GM20431 (cell line): ENCODE measurements around the gene NPAT.

ENCODE experiments used
- in situ Hi-C: fragments of 300-500 bp; cut with MseI, MboI; formaldehyde crosslinking; loops from one replicate; pipeline ENCODE4 v1.15.0; 2020; ENCODE audit warnings: low sequenced_read_pairs; ENCODE audit not compliant: unreplicated experiment

NPAT gene

DNA sequence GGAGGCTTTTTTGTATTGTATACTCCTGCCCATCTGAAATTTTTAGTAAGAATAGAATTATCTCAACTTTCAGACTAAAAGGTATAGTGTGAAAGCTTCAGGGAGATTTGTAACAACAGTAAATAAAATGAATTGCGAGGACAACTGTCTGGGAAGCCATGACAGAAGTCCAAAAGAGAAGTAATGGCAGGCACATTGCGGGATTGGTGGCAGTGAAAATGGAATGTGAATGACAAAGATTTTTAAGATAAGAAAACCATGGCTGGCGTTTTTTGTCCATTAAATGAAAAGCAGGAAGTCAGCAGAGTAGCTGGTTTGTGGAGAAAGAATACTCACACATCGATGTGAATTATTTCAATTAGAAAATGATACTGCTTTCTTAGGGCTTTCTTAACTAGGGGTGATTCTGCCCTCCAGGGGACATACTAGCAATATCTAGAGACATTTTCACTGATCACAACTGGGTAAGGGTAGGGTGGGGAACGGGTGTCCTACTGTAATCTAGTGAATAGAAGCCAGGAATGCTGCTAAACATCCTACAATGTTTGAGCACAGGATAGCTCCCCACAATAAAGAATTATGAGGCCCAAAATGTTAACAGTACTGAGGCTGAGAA, 1.6 kb downstream of the NPAT start:
- in situ Hi-C loops = no loop called here

DNA sequence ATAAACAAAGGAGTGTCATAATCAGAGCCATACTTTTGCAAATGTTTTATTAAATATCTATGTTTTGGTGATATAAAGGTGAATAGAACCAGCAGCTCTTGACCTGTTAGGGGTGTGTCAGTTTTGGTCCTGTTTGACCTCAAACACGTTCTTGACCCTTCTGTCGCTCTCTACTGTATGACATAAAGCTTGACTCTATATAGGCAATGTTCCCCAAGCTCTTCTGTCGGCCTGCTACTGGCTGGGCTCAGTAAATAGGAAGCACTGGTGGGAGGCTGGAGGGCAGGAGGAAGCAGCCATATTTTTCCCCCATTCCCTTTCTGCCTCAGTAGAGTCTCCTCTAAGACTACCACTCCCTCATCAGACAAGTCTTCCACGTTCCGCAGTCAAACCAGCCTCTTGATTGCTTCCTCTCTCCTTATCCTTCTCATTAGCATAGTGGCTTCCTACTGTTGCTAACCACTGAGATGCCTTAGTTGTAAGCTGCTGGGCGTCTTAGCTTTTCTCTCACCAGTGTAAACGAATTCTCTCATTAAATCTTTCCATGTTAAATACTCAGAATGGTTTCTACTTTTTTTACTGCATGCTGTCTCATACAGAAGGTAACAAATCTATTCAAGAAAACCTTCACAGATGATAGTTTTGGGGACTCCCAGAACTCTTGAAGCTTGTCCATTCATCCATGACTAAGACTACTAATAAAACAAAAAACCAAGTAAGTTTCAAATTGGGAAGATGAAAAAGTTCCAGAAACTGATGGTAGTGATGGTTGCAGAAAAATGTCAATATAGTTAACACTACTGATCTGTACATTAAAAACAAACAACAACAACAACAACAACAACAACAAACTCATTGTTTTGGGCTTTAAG, 3.3 kb downstream of the NPAT start:
- in situ Hi-C loops = no loop called here

DNA sequence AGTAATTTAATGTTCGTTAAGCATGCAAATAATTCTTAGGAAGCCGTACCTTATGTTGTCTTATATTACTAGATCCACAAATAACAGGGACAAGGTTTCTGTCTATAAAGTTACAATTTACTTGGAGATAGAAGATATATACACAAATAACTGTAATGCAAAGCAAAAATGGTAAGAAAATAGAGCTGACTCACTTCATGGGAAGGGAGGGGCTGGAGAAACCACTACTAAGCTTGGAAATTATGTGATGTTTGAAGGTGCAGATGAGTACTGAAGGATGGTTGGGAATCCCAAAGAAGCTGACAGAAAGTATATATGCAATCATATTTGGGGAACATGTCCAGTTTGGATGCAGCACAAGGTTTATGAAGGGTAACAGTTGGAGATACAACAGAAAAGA, 4.0 kb downstream of the NPAT start:
- in situ Hi-C loops = no loop called here

DNA sequence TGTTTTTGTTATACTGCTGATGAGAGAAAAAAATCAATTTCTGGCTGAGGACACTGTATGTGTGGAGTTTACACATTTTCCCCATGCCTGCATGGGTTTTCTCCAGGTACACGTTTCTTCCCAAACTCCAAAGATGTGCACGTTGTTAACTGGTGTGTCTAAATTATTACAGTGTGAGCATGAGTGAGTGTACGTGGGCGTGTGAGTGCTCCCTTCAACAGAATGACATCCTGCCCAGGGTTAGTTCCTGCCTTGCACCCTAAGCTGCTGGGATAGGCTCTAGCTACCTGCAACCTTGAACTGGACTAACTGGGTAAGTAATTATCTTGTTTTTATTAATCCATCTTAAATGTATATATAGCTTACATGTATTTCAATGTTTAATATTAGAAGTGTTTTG, 5.5 kb downstream of the NPAT start:
- in situ Hi-C loops = no loop called here

DNA sequence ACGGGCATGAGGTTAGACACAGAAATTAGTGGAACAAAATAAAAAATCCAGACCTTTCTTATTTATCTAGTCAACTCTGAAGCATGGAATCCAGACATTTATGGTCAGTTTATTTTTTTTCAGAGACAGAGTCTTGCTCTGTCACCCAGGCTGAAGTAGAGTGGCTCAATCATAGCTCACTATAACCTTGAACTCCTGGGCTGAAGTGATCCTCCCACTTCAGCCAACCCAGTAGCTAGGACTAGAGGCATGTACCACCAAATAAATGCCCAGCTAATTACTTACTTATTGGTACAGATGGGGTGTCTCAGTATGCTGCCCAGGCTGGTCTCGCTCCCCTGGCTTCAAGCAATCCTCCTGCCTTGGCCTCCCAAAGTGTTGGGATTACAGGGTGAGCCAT, 8.7 kb downstream of the NPAT start:
- in situ Hi-C loops = no loop called here

DNA sequence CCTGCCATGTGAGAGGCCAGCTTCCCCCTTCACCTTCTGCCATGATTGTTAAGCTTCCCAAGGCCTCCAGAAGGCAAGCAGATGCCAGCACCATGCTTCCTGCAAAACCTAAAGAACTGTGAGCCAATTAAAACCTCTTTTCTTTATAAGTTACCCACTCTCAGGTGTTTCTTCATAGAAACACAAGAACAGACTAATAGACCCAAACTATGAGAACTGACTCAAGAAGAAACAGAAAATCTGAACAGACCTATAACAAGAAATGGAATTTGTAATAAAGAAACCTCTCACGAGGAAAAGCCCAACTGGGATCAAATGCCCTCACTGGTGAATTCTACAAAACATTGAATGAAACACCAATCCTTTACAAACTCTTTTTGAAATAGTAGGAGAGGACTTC, 12.0 kb downstream of the NPAT start:
- in situ Hi-C loops = no loop called here

DNA sequence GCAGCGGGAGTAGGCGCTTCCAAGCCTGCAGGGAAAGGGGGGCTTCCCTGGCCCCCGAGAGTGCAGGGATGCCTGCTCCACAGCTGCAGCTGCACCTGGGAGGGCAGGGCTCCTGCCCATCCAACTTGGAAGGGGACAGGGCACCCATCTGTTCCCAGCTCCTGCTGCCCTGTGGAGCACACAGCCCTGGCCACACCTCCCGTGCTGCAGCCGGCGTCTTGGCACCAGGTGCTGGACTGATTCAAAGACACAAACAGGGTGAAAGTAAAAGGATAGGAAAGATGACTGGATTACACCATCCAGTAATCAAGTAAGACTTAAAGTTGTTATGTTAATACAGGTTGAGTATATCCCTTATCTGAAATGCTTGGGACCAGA, 14.8 kb downstream of the NPAT start:
- in situ Hi-C loops = no loop called here

DNA sequence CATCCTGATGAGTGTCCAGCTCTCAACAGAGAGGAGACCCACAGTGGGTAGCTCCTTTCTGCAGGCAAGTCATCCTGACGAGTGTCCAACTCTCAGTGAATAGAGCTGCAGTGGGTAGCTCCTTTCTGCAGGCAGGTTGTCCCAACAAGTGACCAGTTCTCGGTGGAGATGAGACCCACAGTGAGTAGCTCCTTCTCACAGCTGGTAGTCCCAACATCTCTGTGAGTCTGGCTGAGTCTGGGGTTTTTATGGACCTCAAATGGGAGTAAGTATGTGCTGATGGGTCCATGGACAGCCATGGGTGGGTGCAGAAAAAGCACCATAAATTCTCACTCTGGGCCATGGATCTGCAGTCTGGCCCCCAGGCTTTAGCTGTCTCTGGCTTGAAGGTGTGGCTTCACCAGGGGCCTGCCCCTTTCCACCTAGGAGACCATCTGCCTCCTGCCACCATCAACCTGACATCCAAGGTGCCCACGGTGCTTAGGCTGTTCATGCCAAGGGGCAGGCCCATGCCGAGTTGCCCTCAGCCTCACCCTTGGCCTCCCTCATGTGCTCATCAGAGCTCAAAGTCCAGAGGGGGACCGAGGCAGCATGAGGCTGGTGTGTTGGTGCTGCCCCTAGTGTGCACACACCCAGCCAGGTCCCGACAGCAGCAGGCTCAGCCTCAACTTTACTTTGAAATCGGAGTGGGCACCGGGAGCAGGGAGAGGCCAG, 15.3 kb downstream of the NPAT start:
- in situ Hi-C loops = no loop called here

DNA sequence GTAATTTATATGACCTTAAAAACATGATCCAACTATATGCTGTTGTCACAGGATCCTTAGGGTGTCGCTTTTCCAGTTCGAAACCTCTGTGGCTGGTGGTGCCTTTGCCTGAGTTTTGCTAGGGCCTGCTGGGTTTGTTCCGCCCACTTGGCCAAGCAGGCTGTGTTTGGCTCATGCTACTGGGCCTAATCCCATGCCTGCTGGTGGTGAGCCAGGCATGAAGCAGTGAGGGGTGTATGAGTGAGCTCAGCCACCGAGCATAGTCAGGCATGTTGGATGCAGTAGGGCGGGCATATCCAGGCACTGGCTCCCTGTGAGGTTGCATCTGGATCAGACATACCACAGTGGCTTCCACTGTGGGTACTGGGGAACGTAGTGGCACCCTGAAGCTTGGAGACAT, 16.3 kb downstream of the NPAT start:
- in situ Hi-C loops = no loop called here

DNA sequence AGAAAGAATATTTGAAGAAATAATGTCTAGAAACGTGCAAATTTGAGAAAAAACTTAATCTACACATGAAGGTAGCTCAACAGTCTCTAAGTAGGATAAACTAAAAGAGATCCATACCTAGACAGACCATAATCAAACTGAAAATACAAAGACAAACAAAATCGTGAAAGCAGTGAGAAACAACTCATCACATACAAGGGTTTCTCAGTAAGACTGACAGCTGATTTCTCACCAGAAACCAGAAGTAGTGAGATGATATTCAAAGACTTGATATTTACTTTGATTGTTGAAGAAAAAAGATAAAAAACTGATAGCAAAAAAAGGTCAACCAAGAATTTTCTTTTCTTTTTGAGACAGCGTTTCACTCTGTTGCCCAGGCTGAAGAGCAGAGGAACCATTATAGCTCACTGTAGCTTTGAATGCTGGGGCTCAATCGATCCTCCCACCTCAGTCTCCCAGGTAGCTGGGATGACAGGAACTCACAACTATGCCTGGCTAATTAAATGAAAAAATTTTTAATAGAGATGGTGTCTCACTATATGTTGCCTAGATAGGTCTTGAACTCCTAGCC, 17.4 kb downstream of the NPAT start:
- in situ Hi-C loops = no loop called here

DNA sequence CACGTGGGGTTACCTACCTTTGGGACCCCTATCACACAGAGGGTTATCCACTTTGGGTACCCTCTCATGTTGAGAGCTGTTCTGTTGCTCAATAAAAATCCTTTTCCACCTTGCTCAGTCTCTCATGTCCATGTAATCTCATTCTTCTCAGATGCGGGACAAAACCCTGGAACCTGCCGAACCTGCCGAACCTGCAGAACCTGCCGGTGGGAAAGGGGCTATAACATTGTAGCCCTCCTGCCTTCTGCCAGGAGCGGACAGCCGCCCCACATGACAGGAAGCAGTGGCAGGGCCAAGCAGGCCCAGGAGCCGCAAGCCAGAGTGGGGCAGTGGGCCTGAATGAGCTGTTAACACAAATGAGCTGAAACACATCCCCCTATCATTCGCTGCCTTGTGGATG, 18.1 kb downstream of the NPAT start:
- in situ Hi-C loops = no loop called here

DNA sequence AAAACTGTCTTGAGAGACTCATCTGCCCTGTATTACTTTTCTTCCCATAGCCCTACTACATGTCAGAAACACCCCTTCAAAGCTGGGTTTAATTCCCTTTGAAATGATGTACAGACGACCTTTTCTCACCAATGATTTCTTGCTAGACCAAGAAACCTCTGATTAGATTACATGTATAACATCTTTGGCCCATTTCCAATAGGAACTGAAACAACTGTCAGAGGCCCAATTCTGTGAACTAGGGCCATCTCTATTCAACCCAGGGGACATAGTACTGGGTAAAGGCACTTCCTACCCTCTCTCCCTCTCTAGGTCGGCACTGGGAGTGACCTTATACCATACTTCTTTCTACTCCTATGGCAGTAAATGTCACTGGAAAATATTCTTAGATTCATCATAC, 19.4 kb downstream of the NPAT start:
- in situ Hi-C loops = no loop called here

DNA sequence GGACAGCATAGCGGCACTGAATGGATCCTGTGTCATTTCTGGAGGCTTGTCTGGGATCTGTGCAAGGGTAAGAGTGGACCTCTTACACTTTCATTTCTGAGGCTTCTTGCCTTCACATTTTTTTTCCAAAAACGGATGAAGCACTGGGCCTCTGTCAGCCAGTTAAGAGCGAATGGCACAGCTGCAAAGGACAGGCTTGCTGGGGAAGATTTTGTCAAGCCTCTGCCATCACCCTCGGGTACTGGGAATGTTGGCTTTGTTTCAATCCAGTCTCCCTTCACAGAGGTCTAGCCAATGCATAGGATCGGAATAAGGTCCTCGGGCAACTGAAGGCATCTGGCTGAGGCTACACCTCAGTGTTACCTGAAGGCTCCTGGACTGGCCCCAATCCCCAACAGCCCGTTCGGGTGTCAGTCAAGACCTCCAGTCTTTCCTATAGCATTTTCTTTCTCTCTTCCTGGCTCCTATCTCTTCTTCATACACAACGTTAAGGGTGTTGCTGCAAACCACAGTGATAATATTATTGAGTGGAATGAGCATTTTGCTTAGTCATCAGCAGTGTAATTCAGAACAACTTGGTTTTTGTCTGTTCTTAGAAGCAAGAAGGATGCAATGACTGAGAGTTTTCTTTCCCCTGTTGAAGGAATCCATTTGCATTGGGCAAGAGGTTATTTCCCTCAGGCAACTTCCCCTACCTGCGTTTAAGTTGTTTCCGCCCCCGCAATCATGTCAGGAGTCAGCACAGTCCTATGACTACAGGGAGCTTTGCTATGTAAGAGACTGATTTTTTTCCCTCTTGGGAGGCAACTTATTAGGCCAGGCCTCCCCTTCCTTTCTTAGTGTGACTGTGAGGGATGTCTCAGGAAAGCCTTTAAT, 22.8 kb downstream of the NPAT start:
- in situ Hi-C loops = no loop called here

DNA sequence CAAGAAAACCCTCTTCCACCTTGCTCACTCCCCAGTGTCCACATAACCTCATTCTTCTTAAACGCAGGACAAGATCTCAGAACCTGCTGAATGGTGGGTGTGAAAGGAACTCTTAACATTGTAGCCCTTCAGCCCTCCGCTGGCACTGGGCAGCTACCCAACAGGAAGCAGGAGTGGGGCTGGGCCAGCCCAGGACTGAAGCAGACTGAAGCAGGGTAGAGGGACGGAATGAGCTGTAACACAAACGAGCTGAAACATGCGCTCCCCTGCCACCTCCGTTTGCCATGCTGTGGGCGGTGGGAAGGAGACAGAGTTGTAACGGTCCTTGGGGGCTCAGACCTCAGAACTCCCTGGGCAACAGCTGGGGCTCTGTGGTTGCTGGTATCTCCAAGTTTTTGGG, 23.6 kb downstream of the NPAT start:
- in situ Hi-C loops = no loop called here

DNA sequence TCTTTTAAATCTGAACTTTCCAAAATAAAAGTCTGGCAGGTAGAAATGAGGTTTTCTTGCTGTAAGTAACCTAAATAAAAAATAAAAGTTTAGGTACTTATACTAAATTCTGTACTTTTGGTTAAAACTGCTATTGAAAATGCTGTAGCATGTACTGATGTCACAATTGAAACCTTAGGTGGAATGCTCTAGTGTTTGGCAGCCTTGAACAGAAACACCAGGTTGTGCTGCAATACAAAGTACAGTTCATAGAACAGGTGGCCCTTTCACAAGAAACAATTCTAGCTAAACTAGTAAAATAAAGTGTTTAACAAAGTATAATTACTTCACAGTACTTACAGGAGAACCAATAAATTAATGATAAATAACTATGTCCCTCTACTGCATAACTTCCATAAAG, 25.1 kb downstream of the NPAT start:
- in situ Hi-C loops = no loop called here

DNA sequence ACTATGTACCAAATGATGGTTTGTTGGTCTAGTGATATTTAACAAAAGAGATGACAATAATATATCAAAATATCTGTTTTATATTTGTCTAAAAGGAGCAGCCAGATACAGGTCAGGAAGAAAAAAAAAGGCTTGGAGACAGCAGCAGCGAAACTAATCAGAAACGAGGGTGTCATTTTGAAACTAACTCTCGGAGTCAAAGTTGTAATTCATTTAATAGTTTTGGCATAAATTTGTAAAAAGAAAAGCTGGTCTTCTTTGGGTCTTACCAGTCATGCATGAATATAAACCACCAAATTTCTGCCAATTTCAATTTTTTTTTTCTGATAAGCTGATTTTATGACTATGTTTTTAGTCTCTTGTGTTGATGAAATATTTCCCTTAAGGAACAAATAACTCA, 25.5 kb downstream of the NPAT start:
- in situ Hi-C loops = no loop called here

DNA sequence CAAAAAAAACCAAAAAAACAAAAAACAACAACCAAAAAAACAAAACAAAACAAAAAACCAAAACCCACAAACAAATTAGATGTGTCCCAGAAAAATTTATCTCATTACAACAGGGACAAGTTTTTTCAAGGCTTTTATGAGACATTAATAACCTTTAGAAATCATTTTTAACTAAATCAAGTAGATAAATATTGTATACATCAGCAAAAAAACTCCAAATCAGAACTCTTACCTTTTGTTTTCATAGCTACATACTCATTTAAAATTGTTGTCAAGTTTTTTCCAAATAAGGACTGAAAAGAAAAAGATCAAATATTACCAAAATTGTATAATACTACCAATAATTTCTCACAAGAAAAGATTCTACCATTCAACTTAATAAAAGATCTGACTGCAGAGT, 28.7 kb downstream of the NPAT start:
- in situ Hi-C loops = no loop called here

DNA sequence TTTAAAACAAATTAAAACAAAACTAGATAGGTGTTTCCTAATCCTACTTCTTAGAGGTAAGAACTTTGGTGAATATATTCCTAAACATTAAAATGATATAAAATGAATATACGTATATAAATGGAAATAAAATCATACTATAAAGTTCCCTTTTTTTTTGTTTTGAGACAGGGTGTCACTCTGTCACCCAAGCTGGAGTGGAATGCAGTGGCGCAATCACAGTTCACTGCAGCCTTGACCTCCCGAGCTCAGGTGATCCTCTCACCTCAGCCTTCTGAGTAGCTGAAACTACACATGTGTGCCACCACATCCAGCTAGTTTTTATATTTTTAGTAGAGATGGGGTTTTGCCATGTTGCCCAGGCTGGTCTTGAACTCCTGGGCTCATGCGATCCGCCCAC, 44.9 kb downstream of the NPAT start:
- in situ Hi-C loops = no loop called here

DNA sequence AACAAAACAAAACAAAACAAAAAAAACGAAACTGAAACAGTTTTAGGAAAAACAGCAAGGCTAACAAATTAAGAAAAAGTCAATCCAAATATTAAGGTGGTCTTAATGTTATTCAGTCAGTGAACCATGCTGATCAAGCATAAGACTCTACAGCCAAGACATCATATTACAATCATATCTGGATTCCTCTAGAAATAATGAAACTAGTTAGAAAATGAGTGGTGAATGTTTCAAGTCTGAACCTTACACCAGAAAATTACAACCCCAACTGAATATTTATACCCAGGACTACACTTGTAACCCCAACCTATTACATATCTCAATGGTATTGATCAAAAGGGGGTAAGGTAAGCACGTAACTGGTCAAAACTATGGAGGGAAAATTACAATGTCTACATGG, 52.3 kb downstream of the NPAT start:
- in situ Hi-C loops = no loop called here

DNA sequence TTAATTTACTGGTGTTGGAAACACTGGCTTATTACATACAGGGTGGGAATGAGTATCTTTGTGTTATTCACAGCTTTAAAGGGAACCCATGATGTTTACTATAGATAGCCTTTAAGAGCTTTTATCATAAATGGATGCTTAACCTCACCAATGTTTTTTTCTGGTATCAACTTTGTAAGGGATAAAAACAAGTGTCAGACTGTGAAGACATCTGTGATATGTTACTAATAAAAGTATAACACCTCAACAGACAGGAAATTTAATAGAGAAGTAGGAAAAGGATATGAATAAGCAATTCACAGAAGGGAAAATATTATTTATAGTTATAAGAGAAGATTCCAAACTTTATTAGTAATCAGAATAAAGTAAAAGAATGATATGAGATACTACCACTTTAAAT, 54.8 kb downstream of the NPAT start:
- in situ Hi-C loops = no loop called here
